ENCODE data around the gene C1orf167.

C1orf167 gene

DNA sequence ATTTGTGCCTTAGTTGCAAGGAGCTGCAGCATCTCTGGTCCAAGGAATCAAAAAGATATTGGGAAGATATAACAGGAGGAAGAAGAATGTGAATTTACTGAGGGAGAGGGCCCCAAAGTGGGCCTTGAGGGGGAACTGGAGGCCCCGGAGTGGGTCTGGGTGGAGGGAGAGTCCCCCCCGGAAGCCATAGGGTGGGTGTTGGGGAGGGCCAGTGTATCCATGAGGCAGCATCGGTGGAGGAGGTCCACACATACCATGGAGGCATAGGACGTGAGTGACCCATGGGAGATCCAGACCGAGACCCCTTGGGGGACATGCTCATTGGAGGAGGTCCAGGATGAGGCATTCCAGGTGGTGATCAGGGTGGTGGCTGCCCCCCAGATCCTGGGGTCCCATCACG is 708 bp upstream of the C1orf167 start:
- no peak for DNase-seq (ENCODE audit: low read depth in 2 of 2)

- DNase-seq (ENCODE audit: low read depth in 2 of 2) = no peak
Observed at GRCh38 chr1:11764115-11764514, 2.1 kb downstream of the C1orf167 start.

GRCh38 chr1:11764519-11764918 is 2.5 kb downstream of the C1orf167 start:
- DNase-seq (ENCODE audit: low read depth in 2 of 2) = no peak

DNA sequence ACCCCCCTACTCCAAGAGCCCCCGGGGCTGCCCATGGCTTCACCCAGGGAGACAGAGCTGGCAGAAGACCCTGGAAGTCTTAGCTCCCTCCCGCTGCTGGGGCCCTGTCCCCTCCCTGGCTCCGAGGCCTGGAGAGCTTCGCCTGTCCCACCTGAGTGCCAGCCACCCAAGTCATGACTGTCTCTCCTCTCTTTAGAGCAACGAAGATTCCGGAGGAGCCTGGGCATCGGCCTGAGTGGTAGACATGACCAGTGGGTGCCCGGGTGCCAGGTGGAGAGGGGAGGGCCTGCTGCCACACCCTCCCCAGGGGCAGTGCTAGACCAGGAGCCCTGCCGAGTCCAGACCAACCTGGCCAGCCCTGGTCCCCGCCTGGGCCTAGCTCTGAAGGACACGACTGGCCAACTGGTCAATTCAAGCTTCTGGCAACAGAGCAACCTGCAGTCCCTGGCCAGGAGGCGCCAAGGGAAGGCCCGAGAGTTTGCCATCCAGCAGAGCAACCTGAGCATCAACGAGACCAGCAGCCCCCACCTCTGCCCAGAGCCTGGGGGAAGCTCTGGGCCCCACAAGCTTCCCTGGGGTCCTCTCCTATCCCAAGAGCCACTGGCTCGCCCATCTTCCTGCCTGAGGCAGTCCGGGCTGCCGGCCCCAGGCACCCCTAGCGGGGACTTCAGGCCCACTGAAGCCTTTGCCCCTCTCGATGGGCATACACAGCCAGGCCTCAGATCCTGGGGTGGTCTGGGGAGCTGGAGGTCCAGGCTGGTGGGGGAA is 3.9 kb downstream of the C1orf167 start:
- no peak for DNase-seq (ENCODE audit: low read depth in 2 of 2)

DNA sequence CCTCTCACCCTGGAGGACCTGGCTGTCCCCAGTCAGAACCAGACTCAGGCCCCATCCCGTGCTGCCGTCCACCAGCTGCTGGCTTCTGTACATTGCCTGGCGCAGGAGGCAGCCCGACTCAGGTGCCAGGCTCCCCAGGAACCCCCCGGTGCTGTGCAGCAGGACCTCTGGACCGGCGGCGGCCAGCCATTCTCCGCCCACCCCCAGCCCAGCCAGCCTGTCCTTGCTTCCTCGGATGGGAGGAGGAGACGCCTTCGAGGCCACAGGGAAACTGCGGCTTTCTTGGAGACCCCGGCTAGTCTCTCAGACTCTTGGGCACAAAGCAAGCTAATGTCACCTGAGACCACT is 4.4 kb downstream of the C1orf167 start:
- no peak for DNase-seq (ENCODE audit: low read depth in 2 of 2)

GRCh38 chr1:11767922-11768704 is 6.1 kb downstream of the C1orf167 start:
- DNase-seq (ENCODE audit: low read depth in 2 of 2) = no peak

DNA sequence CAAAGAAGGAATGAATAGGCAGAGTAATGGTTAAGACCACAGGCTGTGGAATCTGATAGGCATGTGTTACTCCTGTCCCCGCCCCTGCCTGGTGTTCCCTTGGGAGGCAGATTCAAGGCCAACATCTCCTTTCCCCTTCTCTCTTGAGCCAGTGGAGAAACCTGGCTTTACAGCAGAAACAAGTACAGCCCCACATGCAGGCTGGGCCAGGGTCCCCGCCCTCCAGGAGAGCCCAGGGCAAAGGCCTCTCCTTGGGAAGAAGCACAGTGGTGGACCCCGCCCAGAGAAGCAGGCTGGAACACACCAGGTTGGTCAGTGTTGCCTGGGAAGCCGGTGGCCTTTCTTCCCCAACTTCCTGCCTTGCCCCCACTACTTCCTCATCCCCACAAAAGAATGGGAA is 6.8 kb downstream of the C1orf167 start:
- DNase-seq (ENCODE audit: low read depth in 2 of 2) = no peak

DNA sequence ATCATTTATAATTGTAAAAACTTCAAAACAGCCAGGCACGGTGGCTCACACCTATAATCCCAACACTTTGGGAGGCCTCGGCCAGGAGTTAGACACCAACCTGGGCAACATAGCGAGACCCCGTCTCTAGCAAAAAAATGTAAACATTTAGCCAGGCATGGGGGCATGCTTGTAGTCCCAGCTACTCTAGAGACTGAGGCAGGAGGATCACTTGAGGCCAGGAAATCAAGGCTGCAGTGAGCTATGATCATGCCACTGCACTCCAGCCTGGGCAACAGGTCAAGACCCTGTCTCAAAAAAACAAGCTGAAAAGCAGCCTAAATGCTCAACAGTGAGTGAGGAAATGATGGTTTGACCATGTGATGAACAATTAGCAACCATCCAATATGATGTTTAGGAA is 7.3 kb downstream of the C1orf167 start:
- DNase-seq (ENCODE audit: low read depth in 2 of 2) = no peak

DNA sequence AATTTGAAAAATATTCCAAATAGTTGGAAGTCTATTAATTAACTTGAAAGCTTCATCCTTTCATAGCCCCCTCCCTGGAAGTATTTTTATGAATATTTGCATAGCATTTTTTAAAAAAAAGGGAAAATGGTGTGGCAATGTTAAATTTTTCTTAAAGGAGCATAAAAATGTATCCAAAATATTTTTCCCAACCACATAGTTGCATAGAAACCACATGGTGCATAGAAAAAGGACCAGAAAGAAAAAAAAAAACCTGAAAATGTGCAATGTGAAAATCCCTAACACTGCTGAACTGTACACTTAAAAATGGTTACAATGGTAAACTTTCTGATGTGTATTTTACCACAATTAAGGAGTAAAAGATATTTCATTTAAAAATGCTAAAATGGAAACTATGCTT is 8.0 kb downstream of the C1orf167 start:
- DNase-seq (ENCODE audit: low read depth in 2 of 2) = no peak

GRCh38 chr1:11771481-11772043 is 9.6 kb downstream of the C1orf167 start:
- DNase-seq (ENCODE audit: low read depth in 2 of 2) = no peak

DNA sequence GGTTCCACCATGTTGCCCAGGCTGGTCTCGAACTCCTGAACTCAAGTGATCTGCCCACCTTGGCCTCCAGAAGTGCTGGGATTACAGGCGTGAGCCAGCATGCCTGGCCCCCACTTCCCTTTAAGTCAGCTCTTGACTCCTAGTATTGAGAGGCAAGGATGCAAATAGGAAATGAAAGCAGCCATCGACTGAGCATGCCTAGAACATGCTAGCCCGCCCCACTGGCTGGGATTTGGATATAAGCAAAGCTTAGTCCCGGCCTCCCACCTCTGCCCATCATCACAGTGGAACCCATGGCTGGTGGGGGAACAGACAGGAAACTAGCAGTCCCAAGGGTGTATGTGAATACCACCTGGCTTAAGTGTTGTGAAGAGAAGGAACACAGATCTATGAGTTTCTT is 10.5 kb downstream of the C1orf167 start:
- DNase-seq (ENCODE audit: low read depth in 2 of 2) = no peak

DNA sequence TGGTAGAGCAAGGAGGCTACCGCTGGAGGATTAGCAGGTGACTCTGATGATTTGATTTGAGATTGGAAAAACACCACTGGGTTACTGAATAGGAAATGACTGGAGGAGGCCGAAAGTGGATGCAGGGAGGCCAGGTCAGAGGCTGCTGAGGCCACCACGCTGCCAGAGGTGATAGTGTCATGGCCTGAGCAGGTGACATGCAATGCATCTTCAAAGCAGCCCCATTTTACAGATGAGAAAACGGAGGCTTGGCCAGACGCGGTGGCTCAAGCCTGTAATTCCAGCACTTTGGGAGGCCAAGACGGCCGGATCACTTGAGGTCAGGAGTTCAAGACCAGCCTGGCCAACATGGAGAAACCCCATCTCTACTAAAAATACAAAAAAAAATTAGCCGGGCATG is 12.8 kb downstream of the C1orf167 start:
- no peak for DNase-seq (ENCODE audit: low read depth in 2 of 2)

GRCh38 chr1:11777658-11778322 is 15.8 kb downstream of the C1orf167 start:
- no peak for DNase-seq (ENCODE audit: low read depth in 2 of 2)

DNA sequence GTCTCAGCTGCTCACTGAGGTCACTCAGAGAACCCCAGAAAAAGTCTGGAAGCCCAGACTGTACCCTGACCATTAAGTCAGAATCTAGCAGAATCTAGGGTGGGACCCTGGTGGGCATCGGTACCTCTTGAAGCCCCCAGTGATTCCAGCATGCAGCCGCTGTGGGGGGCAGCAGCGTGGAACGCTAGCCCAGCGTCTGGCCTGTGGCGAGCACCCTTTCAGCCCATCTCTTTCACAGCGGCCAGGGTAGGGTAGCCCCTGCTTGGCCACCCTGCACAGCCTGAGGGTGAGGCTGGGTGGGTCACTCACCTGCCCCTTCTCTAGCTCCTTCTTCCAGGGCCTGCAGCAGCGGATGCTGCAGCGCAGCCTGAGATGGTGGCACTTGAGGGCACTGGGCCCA is 16.3 kb downstream of the C1orf167 start:
- DNase-seq (ENCODE audit: low read depth in 2 of 2) = no peak

GRCh38 chr1:11778844-11779623 is 17.0 kb downstream of the C1orf167 start:
- no peak for DNase-seq (ENCODE audit: low read depth in 2 of 2)

GRCh38 chr1:11779715-11780379 is 17.9 kb downstream of the C1orf167 start:
- DNase-seq (ENCODE audit: low read depth in 2 of 2) = no peak

GRCh38 chr1:11780380-11781147 is 18.6 kb downstream of the C1orf167 start:
- no peak for DNase-seq (ENCODE audit: low read depth in 2 of 2)

DNA sequence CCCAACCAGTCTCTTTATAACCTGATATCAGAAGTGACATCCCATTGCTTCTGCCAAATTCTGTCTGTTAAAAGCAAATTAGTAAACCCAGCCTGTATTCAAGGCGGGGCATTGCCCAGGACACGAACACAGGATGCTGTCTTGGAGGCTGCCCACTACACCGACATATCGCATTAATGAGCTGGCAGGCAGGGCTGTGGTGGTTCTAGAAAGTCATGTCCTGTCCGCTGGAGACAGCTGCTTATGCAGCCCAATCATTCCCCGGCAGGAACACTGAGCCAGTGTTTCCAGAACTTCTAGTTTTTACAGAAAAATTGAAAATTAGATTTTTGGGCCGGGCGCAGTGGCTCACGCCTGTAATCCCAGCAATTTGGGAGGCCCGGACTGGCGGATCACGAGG is 19.3 kb downstream of the C1orf167 start:
- no peak for DNase-seq (ENCODE audit: low read depth in 2 of 2)

DNA sequence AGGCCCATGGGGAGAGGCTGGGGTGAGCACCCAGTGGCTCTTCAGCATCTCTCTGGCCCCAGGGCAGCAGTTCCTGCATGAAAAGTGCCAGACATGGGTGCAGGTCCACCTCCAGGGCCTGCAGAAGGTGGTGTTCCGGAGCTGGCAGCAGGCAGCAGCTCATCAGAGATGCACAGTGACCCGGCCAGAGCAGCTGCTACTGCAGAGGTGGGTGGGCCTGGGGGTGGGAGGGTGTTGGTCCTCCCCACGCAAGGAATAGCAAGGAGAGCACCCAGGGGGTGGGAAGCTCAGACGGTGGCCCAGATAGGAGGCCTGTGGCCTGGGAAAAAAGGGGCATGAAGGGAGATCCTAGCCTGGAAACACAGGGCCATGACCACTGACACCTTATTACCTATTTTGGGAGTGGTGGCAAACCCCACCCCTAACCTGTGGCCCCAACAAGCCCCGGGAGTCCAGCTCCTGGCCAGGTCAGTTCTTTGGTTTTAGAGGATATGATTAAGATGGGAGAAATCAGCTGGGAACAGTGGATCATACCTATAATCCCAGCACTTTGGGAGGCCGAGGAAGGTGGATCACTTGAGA is 20.2 kb downstream of the C1orf167 start:
- DNase-seq (ENCODE audit: low read depth in 2 of 2) = no peak

DNA sequence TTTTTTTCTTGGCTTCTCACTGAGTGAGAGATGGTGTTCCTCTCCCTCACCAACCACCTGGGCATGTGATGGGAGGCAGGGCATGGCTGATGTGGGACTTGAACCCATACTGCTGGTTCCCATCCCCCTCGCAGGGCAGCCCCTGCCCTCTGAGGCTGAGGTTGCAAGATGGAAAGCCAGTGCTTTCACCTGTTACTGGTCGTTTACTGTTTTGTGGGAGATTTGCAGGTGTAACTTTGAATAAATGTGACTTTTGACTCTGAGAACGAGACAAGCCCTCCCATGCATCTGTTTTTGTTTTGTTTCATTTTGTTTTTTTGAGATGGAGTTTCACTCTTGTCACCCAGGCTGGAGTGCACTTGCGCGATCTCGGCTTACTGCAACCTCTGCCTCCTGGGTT is 21.6 kb downstream of the C1orf167 start:
- no peak for DNase-seq (ENCODE audit: low read depth in 2 of 2)
